ENCODE data around the gene RHBDL1.

- TF ChIP-seq POLR2AphosphoS5 (IDR thresholded peaks at IDR 0.05): no peak
- TF ChIP-seq EP300 (IDR thresholded peaks at IDR 0.05): no peak
- no peak for TF ChIP-seq CTCF (IDR thresholded peaks at IDR 0.05)
- TF ChIP-seq POLR2A (IDR thresholded peaks at IDR 0.05): no peak
Observed at GRCh38 chr16:630249-630814, 45.1 kb upstream of the RHBDL1 start.
